Stimulated activated CD8-positive, alpha-beta memory T cell treated with anti-CD3 and anti-CD28 coated beads, Interleukin-12 subunit alpha, Interleukin-12 subunit beta, amount 100 ng/mL, for 24 hours (primary cell): ENCODE results near the gene HRH2.
A peak's percentile ranks its signal among the peaks of the same experiment; 100 is the strongest.
"Not testable (repeated sequence)": the region's sequence is repeated elsewhere in the genome, so short reads cannot be mapped to it uniquely, and the experiment has no call there.

Source experiments
- DNase-seq: peaks from one replicate; pipeline ENCODE4 v3.0.0-alpha.2; 2020; ENCODE audit errors: extremely low read depth

Gene HRH2

GRCh38 chr5:175713930-175714329 is 56.1 kb downstream of the HRH2 start:
- DNase-seq = no peak

DNA sequence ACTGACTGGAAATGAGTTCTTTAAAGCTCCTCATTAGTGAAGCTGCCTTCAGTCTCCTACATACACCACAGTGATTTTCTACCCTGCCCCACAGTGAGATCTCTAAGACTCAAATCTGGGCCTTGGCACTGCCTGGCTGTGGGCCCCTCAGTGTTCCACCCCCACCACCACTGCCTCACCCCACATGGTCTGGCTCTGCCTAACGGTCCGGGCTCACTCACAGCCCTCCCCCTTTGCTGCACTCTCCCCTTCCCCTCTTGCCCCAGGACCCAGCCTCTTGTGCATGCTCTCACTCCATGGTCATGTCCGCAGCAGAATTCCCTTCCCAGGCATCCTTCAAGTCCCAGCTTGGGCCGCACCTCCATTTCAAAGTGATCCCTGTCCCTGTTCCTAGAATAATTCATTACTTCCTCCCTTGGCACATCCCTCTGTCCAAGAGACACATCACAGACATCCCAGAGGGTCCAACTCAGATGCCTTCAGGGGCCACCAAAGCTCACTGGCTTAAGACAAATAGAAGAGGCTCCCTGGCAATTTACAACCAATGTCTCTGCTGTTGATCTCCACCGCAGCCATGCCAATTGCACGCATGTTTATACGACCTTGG is 56.7 kb downstream of the HRH2 start:
- DNase-seq = no peak

DNA sequence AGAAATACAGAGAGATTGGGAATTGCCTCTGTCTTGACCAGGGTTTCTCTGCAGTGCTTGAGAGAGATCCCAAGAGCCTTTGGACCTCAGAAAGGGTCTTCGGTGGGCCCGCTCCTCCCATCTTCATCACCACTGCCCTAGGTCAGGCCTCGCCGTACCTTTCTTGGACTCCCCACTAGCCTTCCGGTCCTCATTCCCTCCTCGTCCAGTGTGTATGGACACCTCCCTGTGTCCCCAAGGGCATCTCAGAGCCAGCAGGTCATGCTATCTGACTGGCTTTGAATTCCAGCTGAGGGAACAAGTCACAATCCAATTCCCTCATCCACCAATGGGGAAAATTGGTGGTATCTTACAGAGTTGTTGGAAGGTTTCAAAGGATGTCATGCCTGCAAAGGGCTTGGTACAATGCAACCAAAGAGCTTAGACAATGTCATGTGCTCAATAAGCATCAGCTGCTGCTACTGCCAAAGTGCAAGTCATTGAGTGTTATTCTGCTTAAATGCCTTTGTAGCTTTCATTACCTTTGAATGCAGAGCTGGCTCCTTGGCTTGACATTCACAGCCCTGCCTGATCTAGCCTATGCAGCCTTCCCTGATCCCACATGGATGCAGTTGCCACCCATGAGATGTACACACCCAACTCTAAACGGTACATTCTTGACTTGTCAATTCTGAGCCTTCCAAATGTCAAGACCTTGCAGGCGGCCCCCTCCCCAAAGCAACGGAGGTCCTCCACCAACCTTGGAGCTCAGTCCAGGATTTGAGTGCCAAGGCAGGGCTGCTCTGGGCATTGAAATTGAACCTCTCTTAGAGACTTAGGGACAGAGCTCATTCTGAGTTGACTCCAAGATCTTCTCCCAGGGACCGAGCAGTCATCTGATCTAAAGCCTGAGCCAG is 58.0 kb downstream of the HRH2 start:
- DNase-seq = no peak

DNA sequence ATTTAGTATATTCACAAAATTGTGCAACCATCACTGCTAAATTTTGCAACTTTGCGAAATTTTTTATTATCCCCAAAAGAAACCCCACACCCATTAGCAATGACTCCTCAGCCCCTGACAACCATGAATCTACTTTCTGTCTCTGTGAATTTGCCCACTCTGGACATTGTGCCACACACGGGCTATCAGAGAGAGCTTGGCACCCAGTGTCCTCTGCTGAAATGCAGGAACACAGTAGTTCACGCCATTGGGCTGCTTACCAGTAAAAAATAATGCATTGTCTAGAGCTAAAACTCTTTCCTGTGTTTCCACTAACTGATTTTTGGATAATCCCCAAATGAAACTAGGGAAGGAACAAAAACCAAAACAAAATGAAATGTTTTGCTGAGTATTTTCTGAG is 60.0 kb downstream of the HRH2 start:
- DNase-seq = no peak

GRCh38 chr5:175718401-175719108 is 60.7 kb downstream of the HRH2 start:
- DNase-seq = peak; percentile 36

DNA sequence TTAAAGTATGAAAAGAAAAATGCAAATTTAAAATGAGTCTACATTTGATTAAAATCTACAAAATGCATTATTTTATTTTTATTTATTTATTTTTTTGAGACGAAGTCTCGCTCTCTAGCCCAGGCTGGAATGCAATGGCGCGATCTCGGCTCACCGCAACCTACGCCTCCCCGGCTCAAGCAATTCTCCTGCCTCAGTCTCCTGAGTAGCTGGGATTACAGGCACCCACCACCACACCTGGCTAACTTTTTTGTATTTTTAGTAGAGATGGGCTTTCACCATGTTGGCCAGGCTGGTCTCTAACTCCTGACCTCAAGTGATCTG is 61.2 kb downstream of the HRH2 start:
- DNase-seq = not testable (repeated sequence)

DNA sequence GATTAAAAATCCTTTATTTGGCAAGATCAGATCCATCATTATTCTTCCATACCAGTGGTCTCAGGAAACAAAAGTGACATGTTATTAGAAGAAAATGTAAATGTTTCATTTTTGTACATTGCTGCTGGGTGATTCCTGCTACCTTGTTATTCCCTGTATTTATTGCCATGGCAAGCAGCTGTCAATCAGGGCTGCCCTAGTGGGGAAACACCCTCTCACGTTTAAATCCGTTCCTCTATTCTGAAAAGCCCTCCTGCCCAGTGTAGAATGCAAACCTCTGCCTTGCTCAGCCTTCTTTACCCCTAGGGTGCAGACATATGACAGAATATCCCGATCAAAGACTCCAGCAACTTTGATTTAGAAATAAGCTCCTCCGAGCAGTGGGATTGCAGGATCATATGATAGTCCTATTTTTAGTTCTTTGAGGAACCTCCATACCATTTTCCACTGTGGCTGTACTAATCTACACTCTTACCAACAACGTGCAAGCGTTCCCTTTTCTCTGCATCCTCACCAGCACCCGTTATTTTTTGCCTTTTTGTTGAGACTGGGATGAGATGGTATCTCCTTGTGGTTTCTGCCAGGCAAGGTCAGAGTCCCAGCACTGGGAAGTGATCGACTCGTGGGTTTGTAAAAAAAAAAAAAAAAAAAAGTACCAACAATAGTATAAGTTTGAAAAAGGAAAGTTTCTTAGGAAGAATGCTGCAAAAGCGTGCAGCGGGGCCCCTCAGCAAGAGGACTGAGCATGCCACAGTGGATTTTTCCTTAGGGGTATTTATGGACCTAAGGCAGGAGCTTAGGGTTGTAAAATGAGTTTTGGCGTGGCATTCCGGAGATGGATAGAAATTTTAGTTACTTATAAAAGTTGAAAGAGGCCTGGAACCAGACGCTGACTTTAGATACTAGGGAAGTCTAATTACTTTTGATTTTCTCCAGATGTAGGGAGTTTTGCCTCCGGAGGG is 66.7 kb downstream of the HRH2 start:
- no peak for DNase-seq

GRCh38 chr5:175728316-175728715 is 70.4 kb downstream of the HRH2 start:
- DNase-seq = no peak

- no peak for DNase-seq
Measured at GRCh38 chr5:175728885-175729828, 71.3 kb downstream of the HRH2 start.

DNA sequence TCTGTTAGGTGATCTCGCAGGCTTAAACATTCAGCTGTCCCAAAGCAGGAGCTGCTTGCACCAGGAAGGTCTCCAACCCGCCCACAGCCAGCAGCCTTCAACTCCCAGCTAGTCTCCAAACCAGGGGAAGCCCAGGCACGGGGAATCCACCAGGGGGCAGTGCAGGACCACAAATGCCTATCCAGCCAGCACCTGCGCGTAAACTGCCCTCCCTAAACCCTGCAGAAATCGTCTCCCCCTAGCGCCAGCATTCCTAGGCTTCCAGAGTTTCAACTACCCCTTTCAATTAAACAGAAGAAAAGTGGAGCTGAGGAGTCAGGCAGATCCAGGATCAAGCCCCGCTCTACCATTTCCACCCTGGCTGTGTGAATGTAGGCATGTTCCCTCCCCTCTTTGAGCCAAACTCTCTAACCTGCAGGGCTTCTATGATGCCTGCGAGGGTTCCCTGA is 72.0 kb downstream of the HRH2 start:
- peak; percentile 70 for DNase-seq

DNA sequence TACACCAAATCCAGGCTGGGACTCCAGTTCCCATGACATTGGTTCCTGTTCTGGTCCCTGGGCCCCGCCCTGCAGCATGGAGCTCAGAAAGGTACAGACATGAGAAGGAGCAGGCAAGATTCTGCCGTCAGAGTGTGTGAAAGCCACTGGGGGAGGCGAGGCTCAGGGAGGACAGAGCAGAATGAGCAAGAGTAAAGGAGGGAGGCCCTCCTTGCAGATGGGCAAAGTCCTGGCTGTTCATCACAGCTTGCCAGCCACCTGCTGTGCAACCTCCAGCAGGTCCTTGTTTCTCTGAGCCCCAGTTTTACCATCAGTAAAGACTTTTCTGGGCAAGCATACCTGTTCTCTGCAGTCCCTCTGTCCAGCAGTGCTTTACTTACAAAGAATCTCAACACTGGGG is 73.3 kb downstream of the HRH2 start:
- no peak for DNase-seq

GRCh38 chr5:175731756-175732465 is 74.0 kb downstream of the HRH2 start:
- no peak for DNase-seq

GRCh38 chr5:175733017-175733416 is 75.1 kb downstream of the HRH2 start:
- no peak for DNase-seq

DNA sequence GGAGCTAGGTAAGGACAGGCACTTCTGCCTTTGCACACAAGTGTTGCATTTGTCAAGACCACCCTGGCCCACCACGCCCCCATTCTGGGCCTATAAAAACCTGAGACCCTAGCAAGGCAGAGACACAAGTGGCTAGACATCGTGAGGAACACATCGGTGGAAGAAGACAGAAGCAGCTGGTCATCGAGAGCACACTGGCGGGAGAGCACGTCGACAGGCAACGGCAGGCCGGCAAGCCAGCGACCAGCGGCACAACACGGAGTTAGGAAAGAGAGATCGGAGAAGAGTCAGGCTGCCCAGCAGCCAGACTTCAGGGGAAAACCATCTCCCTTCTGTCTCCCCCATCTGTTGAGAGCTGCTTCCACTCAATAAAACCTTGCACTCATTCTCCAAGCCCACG is 76.1 kb downstream of the HRH2 start:
- no peak for DNase-seq

DNA sequence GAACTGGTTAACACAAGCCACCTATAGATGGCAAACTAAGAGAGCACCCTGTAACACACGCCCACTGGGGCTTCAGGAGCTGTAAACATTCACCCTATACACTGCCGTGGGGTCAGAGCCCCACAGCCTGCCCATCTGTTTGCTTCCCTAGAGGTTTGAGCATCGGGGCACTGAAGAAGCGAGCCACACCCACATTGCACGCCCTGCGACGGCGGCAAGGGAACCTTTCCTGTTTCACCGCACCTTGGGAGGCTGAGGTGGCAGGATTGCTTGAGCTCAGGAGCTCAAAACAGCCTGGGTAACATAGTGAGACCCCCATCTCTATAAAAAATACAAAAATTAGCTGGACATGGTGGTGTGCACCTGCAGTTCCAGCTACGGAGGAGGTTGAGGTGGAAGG is 76.6 kb downstream of the HRH2 start:
- DNase-seq = no peak

DNA sequence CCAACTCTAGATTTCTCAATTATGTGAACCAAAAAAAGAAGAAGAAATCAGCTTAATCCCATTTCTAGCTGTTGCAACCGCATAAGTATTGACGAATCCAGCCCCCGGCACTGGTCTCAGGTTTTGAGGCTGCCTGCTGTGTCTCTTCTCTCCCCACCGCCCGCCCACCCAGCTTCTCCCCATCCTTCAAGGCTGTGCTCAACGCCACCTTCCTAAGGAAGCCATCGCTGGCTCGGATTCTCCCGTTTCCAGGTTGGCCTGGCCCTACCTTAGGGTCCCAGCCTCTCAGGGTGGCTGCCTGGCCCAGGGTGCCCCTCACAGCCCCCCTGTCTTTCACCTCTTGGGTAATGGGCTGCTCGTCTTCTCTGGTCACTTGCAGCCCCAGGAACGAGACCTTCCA is 77.8 kb downstream of the HRH2 start:
- DNase-seq = no peak

GRCh38 chr5:175736652-175737051 is 78.8 kb downstream of the HRH2 start:
- DNase-seq = no peak

DNA sequence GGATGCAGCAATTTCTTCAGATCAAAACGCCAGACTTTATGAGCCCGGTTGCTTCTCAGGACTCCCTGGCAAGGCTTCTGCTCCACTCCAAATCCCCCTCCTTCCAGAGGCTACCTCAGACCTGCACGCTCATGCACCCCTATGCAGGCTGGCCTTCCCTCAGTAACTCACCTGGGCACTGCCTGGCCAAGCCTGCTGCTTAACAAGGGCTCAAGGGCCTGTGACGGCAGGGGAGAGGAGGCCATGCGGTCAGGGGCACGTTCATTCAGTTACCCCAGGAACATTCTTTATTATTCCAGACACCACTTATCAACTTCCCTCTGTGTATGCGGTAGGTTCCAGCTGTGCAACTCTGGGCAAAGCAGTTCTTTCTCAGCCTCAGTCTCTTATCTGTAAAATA is 79.6 kb downstream of the HRH2 start:
- DNase-seq = no peak

- DNase-seq = no peak
Measured at GRCh38 chr5:175738126-175738525, 80.3 kb downstream of the HRH2 start.

GRCh38 chr5:175738602-175739133 is 80.8 kb downstream of the HRH2 start:
- no peak for DNase-seq
